HepG2 (cell line): ENCODE measurements around the gene FTL. TPM values are rescaled to one million over a fixed set of nuclear protein-coding genes. Genes with fewer than 3 reads are reported as not detected.

Experiments used
- DMAP1 ChIP-seq: IDR thresholded peaks from 2 replicates; pipeline ENCODE4 v1.6.1; 2016
- NFATC3 ChIP-seq: sonication (generic); formaldehyde crosslinking; IDR thresholded peaks from 2 replicates; pipeline ENCODE4 v1.5.1; 2020; ENCODE audit warnings: mild to moderate bottlenecking, missing genetic modification reagents
- NPAS2 ChIP-seq: sonication (generic); formaldehyde crosslinking; IDR thresholded peaks from 2 replicates; pipeline ENCODE4 v1.8.0; 2022; ENCODE audit warnings: mild to moderate bottlenecking, missing genetic modification reagents, borderline replicate concordance
- NR2F2 ChIP-seq: IDR thresholded peaks from 2 replicates; pipeline ENCODE4 v1.6.1; 2012; ENCODE audit warnings: low read depth, inconsistent platforms, borderline replicate concordance
- NRL ChIP-seq: sonication (generic); formaldehyde crosslinking; IDR thresholded peaks from 2 replicates; pipeline ENCODE4 v1.5.0; 2020; ENCODE audit warnings: missing genetic modification reagents, mild to moderate bottlenecking, moderate library complexity, borderline replicate concordance
- PHF21A ChIP-seq: sonication (generic); formaldehyde crosslinking; IDR thresholded peaks from 2 replicates; pipeline ENCODE4 v1.5.0; 2020; ENCODE audit warnings: mild to moderate bottlenecking, missing genetic modification reagents
- RBM22 ChIP-seq: fragments of 200-400 bp; formaldehyde crosslinking; optimal IDR thresholded peaks from 2 replicates; pipeline ENCODE3; 2017; ENCODE audit warnings: mild to moderate bottlenecking, low read length, moderate library complexity
- REL ChIP-seq: sonication (generic); formaldehyde crosslinking; conservative IDR thresholded peaks from 2 replicates; pipeline ENCODE4 v1.8.0; 2022; ENCODE audit warnings: mild to moderate bottlenecking, missing genetic modification reagents, moderate library complexity
- SATB2 ChIP-seq: sonication (generic); formaldehyde crosslinking; IDR thresholded peaks from 2 replicates; pipeline ENCODE4 v1.5.0; 2020; ENCODE audit warnings: missing genetic modification reagents
- SCMH1 ChIP-seq: sonication (generic); formaldehyde crosslinking; IDR thresholded peaks from 2 replicates; pipeline ENCODE4 v1.9.0; 2021; ENCODE audit warnings: missing genetic modification reagents, mild to moderate bottlenecking, borderline replicate concordance
- SOX6 ChIP-seq, 2 experiments: fragments of 450-650 bp in 1 of 2; sonication (generic) in 1 of 2; formaldehyde crosslinking in 1 of 2; IDR thresholded peaks; 2 replicates each; pipeline versions ENCODE4 v1.4.0 to v1.6.1; 2017 to 2020; ENCODE audit warnings: antibody characterized with exemption in 1 of 2, mild to moderate bottlenecking in 1 of 2, missing genetic modification reagents in 1 of 2
- ZNF432 ChIP-seq: sonication (generic); formaldehyde crosslinking; IDR thresholded peaks from 2 replicates; pipeline ENCODE4 v1.5.0; 2020; ENCODE audit warnings: missing genetic modification reagents, mild to moderate bottlenecking, borderline replicate concordance
- ZNF572 ChIP-seq: sonication (generic); formaldehyde crosslinking; IDR thresholded peaks from 2 replicates; pipeline ENCODE4 v1.5.1; 2020; ENCODE audit warnings: mild to moderate bottlenecking, missing genetic modification reagents
- ZNF577 ChIP-seq: sonication (generic); formaldehyde crosslinking; IDR thresholded peaks from 2 replicates; pipeline ENCODE4 v1.4.0; 2020; ENCODE audit warnings: mild to moderate bottlenecking, low read depth, missing genetic modification reagents, borderline replicate concordance
- ZNF713 ChIP-seq: sonication (generic); formaldehyde crosslinking; IDR thresholded peaks from 2 replicates; pipeline ENCODE4 v1.4.0; 2020; ENCODE audit warnings: mild to moderate bottlenecking, missing genetic modification reagents
- ZNF790 ChIP-seq: sonication (generic); formaldehyde crosslinking; IDR thresholded peaks from 2 replicates; pipeline ENCODE4 v1.8.0; 2022; ENCODE audit warnings: missing genetic modification reagents, mild to moderate bottlenecking, borderline replicate concordance
- ZNF883 ChIP-seq: sonication (generic); formaldehyde crosslinking; IDR thresholded peaks from 2 replicates; pipeline ENCODE4 v1.5.1; 2020; ENCODE audit warnings: mild to moderate bottlenecking, missing genetic modification reagents; ENCODE audit errors: not compliant biosample characterization
- ZSCAN25 ChIP-seq: sonication (generic); formaldehyde crosslinking; IDR thresholded peaks from 2 replicates; pipeline ENCODE4 v1.8.0; 2022; ENCODE audit warnings: mild to moderate bottlenecking, missing genetic modification reagents
- polyA plus RNA-seq, 8 experiments: library from polyadenylated mRNA; depleted of rRNA in 3 of 8; stranded (reverse) in 7 of 8; unstranded in 1 of 8; fragments of >200 nt; fragmentation: Illumina TruSeq in 4 of 8; extraction: Trizol in 4 of 8; gene quantifications; 2 replicates each; pipeline versions ENCODE4 v1.2.1 to v1.2.3, GENCODE V29; 2011 to 2016; ENCODE audit warnings: low read depth in 4 of 8, missing spikeins in 1 of 8, mixed read lengths in 1 of 8; ENCODE audit not compliant: insufficient read depth in 1 of 8
- total RNA-seq, 5 experiments: library from RNA; depleted of rRNA; stranded (reverse); fragments of >200 nt; fragmentation: Illumina TruSeq; extraction: Trizol; gene quantifications; 2 replicates each; pipeline ENCODE4 v1.2.3, GENCODE V29; 2016; ENCODE audit warnings: low read depth in 1 of 5
- TF ChIP-seq, protein P1 (sequence below): sonication (generic); formaldehyde crosslinking; IDR thresholded peaks from 2 replicates; pipeline ENCODE4 v1.5.1; 2020; ENCODE audit warnings: missing genetic modification reagents, mild to moderate bottlenecking, borderline replicate concordance
- TF ChIP-seq, protein P2 (sequence below): sonication (generic); formaldehyde crosslinking; IDR thresholded peaks from 2 replicates; pipeline ENCODE4 v1.8.1; 2023; ENCODE audit warnings: mild to moderate bottlenecking, inconsistent platforms, moderate library complexity, missing genetic modification reagents, borderline replicate concordance
- TF ChIP-seq, protein P3 (sequence below): sonication (generic); formaldehyde crosslinking; IDR thresholded peaks from 2 replicates; pipeline ENCODE4 v1.8.0; 2022; ENCODE audit warnings: missing genetic modification reagents, low read depth, mild to moderate bottlenecking, borderline replicate concordance
- TF ChIP-seq, protein P4 (sequence below): sonication (generic); formaldehyde crosslinking; IDR thresholded peaks from 2 replicates; pipeline ENCODE4 v1.5.0; 2020; ENCODE audit warnings: mild to moderate bottlenecking, missing genetic modification reagents
- TF ChIP-seq, protein P5 (sequence below): sonication (generic); formaldehyde crosslinking; IDR thresholded peaks from 2 replicates; pipeline ENCODE4 v1.8.1; 2023; ENCODE audit warnings: missing genetic modification reagents, inconsistent platforms, borderline replicate concordance

FTL gene
- total and polyA plus RNA-seq, 2 of the 13 experiments (the other 11 are each of a cell fraction or from before 2014, with no cell fraction given): 2,721 to 8,800 TPM

DNA sequence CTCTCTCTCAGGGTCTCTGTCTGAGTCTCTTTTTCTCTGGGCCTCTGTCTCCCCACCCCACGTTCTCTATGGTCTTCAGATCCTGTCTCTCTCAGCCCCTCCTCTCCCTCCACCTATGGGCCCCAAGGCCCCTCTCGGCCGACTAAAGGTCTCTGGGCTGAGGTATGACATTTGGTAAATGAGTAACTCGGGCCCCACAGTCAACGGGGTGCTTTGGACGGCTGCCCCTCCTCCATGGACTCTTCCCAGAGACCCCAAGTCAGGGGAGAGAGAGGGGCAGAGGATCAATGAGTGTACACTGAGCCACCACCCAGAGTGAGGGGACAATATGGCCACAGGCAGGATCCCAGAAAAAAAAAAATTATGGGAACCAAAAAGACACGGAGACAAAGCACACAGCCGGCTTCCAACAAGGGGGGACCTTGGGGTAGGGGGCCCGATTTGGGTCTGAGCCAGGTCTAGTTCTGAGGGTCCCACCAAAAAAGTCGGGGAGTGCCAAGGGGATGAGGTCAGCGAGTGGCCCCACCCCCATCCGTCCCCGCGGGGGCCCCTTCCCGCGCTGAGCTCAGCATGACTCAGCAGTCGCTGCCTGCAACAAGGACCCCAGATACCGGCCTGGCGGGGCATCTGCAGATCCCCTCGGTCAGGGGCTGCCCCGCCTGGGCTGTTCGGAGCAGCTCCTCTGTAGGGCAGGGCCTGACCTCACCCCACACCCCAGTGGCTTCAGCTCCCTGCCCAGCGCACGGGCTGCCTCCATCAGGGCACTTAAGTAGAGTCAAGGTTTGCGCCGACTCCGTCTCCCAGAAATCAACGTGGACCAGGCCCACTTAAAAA lies 1.5 kb upstream of the FTL start (continued):
- no peak for TF ChIP-seq ZNF432
- no peak for TF ChIP-seq REL (CRISPR knock-in tag)
- 0 out of 2 replicates have a peak, but pooled peaks have one; percentile 25 for TF ChIP-seq NR2F2
- peak; percentile 94 for TF ChIP-seq PHF21A (CRISPR knock-in tag)
- TF ChIP-seq, protein P1, sequence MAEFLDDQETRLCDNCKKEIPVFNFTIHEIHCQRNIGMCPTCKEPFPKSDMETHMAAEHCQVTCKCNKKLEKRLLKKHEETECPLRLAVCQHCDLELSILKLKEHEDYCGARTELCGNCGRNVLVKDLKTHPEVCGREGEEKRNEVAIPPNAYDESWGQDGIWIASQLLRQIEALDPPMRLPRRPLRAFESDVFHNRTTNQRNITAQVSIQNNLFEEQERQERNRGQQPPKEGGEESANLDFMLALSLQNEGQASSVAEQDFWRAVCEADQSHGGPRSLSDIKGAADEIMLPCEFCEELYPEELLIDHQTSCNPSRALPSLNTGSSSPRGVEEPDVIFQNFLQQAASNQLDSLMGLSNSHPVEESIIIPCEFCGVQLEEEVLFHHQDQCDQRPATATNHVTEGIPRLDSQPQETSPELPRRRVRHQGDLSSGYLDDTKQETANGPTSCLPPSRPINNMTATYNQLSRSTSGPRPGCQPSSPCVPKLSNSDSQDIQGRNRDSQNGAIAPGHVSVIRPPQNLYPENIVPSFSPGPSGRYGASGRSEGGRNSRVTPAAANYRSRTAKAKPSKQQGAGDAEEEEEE (CRISPR knock-in tag): no peak; the same call in 1 of the 2 replicates
- TF ChIP-seq NPAS2 (CRISPR knock-in tag): no peak
- TF ChIP-seq, protein P2, sequence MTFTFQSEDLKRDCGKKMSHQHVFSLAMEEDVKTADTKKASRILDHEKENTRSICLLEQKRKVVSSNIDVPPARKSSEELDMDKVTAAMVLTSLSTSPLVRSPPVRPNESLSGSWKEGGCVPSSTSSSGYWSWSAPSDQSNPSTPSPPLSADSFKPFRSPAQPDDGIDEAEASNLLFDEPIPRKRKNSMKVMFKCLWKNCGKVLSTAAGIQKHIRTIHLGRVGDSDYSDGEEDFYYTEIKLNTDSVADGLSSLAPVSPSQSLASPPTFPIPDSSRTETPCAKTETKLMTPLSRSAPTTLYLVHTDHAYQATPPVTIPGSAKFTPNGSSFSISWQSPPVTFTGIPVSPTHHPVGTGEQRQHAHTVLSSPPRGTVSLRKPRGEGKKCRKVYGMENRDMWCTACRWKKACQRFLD: no peak
- TF ChIP-seq ZNF577 (CRISPR knock-in tag): no peak
- peak; percentile 13; the same call in 1 of the 2 replicates for TF ChIP-seq ZSCAN25 (CRISPR knock-in tag)
- TF ChIP-seq ZNF572 (CRISPR knock-in tag): no peak
- no peak for TF ChIP-seq RBM22
- TF ChIP-seq, protein P3, sequence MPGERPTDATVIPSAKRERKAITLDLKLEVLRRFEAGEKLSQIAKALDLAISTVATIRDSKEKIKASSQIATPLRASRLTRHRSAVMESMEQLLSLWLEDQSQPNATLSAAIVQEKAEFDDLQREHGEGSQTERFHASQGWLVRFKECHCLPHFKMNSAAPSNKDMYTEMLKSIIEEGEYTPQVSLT (CRISPR knock-in tag): no peak
- peak; percentile 55; the same call in 1 of the 2 replicates for TF ChIP-seq NRL (CRISPR knock-in tag)
- TF ChIP-seq, protein P4, sequence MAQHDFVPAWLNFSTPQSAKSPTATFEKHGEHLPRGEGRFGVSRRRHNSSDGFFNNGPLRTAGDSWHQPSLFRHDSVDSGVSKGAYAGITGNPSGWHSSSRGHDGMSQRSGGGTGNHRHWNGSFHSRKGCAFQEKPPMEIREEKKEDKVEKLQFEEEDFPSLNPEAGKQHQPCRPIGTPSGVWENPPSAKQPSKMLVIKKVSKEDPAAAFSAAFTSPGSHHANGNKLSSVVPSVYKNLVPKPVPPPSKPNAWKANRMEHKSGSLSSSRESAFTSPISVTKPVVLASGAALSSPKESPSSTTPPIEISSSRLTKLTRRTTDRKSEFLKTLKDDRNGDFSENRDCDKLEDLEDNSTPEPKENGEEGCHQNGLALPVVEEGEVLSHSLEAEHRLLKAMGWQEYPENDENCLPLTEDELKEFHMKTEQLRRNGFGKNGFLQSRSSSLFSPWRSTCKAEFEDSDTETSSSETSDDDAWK (CRISPR knock-in tag): no peak
- no peak; the same call in 1 of the 2 replicates for TF ChIP-seq ZNF790
- no peak for TF ChIP-seq ZNF713
- TF ChIP-seq ZNF883 (CRISPR knock-in tag): no peak
- TF ChIP-seq SATB2 (CRISPR knock-in tag): no peak
- no peak for TF ChIP-seq NFATC3 (CRISPR knock-in tag)
- TF ChIP-seq SOX6 (IDR thresholded peaks at IDR 0.05): no peak
- TF ChIP-seq SOX6 (CRISPR knock-in tag; IDR thresholded peaks at IDR 0.05): peak; percentile 64; the same call in 1 of the 2 replicates
- TF ChIP-seq, protein P5, sequence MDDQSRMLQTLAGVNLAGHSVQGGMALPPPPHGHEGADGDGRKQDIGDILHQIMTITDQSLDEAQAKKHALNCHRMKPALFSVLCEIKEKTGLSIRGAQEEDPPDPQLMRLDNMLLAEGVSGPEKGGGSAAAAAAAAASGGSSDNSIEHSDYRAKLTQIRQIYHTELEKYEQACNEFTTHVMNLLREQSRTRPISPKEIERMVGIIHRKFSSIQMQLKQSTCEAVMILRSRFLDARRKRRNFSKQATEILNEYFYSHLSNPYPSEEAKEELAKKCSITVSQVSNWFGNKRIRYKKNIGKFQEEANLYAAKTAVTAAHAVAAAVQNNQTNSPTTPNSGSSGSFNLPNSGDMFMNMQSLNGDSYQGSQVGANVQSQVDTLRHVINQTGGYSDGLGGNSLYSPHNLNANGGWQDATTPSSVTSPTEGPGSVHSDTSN (CRISPR knock-in tag): peak; percentile 12; the same call in 1 of the 2 replicates
- peak; percentile 95 for TF ChIP-seq DMAP1 (CRISPR knock-in tag)
- TF ChIP-seq SCMH1: no peak
